Keratinocyte (primary cell): Measurements from ENCODE around the gene CPVL. TPM values are rescaled to one million over a fixed set of nuclear protein-coding genes. Genes with fewer than 3 reads are reported as not detected.

Source experiments
- DNase-seq: peaks from one replicate; pipeline ENCODE4 v3.0.0-alpha.2; 2011; ENCODE audit warnings: low read depth, missing footprints, low spot score
- FAIRE-seq: peaks from 2 replicates; lab custom pipeline; 2011; peaks lifted over from hg19 to GRCh38; lab: Jason Lieb, UNC
- H2AFZ ChIP-seq: 2 replicates; pipeline ENCODE4 v1.6.0; 2012; ENCODE audit warnings: low read length, control low read depth, inconsistent platforms; ENCODE audit not compliant: control insufficient read depth
- H3K27ac ChIP-seq: 2 replicates; pipeline ENCODE4 v1.5.1; 2011; ENCODE audit warnings: low read length; ENCODE audit not compliant: control insufficient read depth, insufficient read depth
- H3K27me3 ChIP-seq: 3 replicates; pipeline ENCODE4 v1.6.0; 2011; ENCODE audit warnings: low read length; ENCODE audit not compliant: control insufficient read depth, insufficient read depth; ENCODE audit errors: extremely low read depth
- H3K36me3 ChIP-seq, 2 experiments: 2 replicates in 1 of 2; 3 replicates in 1 of 2; pipeline ENCODE4 v1.5.1; 2011; ENCODE audit warnings: low read length in 2 of 2, mild to moderate bottlenecking in 1 of 2; ENCODE audit not compliant: control insufficient read depth in 2 of 2, insufficient read depth in 2 of 2; ENCODE audit errors: extremely low read depth in 1 of 2
- H3K4me1 ChIP-seq: 3 replicates; pipeline ENCODE4 v1.5.1; 2011; ENCODE audit warnings: low read length; ENCODE audit not compliant: control insufficient read depth, insufficient read depth; ENCODE audit errors: extremely low read depth
- H3K4me2 ChIP-seq: 3 replicates; pipeline ENCODE4 v1.6.0; 2011; ENCODE audit warnings: low read depth, low read length; ENCODE audit not compliant: control insufficient read depth, insufficient read depth; ENCODE audit errors: extremely low read depth
- H3K4me3 ChIP-seq, 3 experiments: fragments of 200-600 bp in 1 of 3; sonication (generic) in 1 of 3; 2 replicates in 2 of 3; 3 replicates in 1 of 3; pipeline ENCODE4 v1.5.1; 2011 to 2016; ENCODE audit warnings: low read length in 3 of 3, mild to moderate bottlenecking in 3 of 3, control low read depth in 2 of 3, inconsistent platforms in 1 of 3, low read depth in 1 of 3, mixed read lengths in 1 of 3, mixed run types in 1 of 3, moderate library complexity in 1 of 3; ENCODE audit not compliant: control insufficient read depth in 2 of 3, insufficient read depth in 2 of 3; ENCODE audit errors: extremely low read depth in 1 of 3
- H3K79me2 ChIP-seq: 2 replicates; pipeline ENCODE4 v1.6.0; 2012; ENCODE audit warnings: low read length; ENCODE audit not compliant: control insufficient read depth, insufficient read depth
- H3K9ac ChIP-seq: 3 replicates; pipeline ENCODE4 v1.6.0; 2011; ENCODE audit warnings: low read length; ENCODE audit not compliant: control insufficient read depth, insufficient read depth; ENCODE audit errors: extremely low read depth
- H3K9me1 ChIP-seq: 3 replicates; pipeline ENCODE4 v1.6.0; 2011; ENCODE audit warnings: low read length; ENCODE audit not compliant: control insufficient read depth, insufficient read depth; ENCODE audit errors: extremely low read depth
- H3K9me3 ChIP-seq: 2 replicates; pipeline ENCODE4 v1.5.1; 2012; ENCODE audit warnings: low read depth, low read length; ENCODE audit not compliant: control insufficient read depth
- H4K20me1 ChIP-seq: 3 replicates; pipeline ENCODE4 v1.6.0; 2011; ENCODE audit warnings: low read length; ENCODE audit not compliant: control insufficient read depth, insufficient read depth; ENCODE audit errors: extremely low read depth
- CTCF ChIP-seq, 3 experiments: IDR thresholded peaks in 1 of 3; conservative IDR thresholded peaks in 1 of 3; optimal IDR thresholded peaks in 1 of 3; 2 replicates in 2 of 3; 3 replicates in 1 of 3; pipeline versions ENCODE3 to v1.5.1; 2011; ENCODE audit warnings: low read length in 3 of 3, mild to moderate bottlenecking in 3 of 3, moderate library complexity in 2 of 3, control low read depth in 1 of 3, inconsistent platforms in 1 of 3; ENCODE audit not compliant: insufficient read depth in 2 of 3; ENCODE audit errors: extremely low read depth in 1 of 3
- EZH2 ChIP-seq: IDR thresholded peaks from one replicate; pipeline ENCODE4 v1.6.1; 2012; ENCODE audit warnings: inconsistent platforms, mild to moderate bottlenecking, low read length, moderate library complexity
- dilution Hi-C: fragments of 300-500 bp; cut with MboI; formaldehyde crosslinking; loops from one replicate; pipeline ENCODE4 v1.7.0; 2020; ENCODE audit warnings: low sequenced_read_pairs; ENCODE audit not compliant: extremely low pct_ligation_motif_present
- polyA plus RNA-seq, 5 experiments: library from polyadenylated mRNA; depleted of rRNA in 3 of 5; stranded (reverse) in 3 of 5; stranded (forward) in 1 of 5; unstranded in 1 of 5; fragments of >200 nt; gene quantifications; 1 replicate in 1 of 5; 2 replicates in 3 of 5; 3 replicates in 1 of 5; pipeline versions ENCODE4 v1.2.1 to v1.2.3, GENCODE V29; 2011 to 2012; ENCODE audit warnings: missing spikeins in 2 of 5, low read depth in 1 of 5, low replicate concordance in 1 of 5

CPVL gene
- polyA plus RNA-seq, 1 donor (not counting 4 experiments of a cell fraction or from before 2014, with no cell fraction given) = 9.8 TPM

GRCh38 chr7:29160080-29160479 is 13.7 kb upstream of the CPVL start:
- H3K9ac ChIP-seq = no peak overlapping the region
- DNase-seq = no peak
- H3K9me3 ChIP-seq = no peaks in the 10 kb centered on the region
- H3K36me3 ChIP-seq = no peaks in the 10 kb centered on the region
- H3K27me3 ChIP-seq = peaks cover 21% of the 10 kb centered on the region
- no peak for FAIRE-seq
- H3K79me2 ChIP-seq = no peaks in the 10 kb centered on the region
- H3K4me1 ChIP-seq = no peaks in the 10 kb centered on the region
- TF ChIP-seq EZH2 (no peak), CTCF (optimal IDR thresholded peaks at IDR 0.05 in 1 of 3, IDR thresholded peaks at IDR 0.05 in 1 of 3, conservative IDR thresholded peaks at IDR 0.05 in 1 of 3; ENCODE audit: extremely low read depth in 1 of 3, insufficient read depth in 2 of 3, low read length in 3 of 3) (no peak)
- no peak overlapping the region for H3K27ac ChIP-seq
- no peaks in the 10 kb centered on the region for H4K20me1 ChIP-seq
- no peak overlapping the region for H2AFZ ChIP-seq
- H3K9me1 ChIP-seq = no peaks in the 10 kb centered on the region
- no peak overlapping the region for H3K4me3 ChIP-seq
- dilution Hi-C loops = no loop called here
- no peak overlapping the region for H3K4me2 ChIP-seq

GRCh38 chr7:29158795-29159423 is 12.6 kb upstream of the CPVL start:
- Histone ChIP-seq H3K9me1 (no peaks in the 10 kb centered on the region), H3K27ac (no peak overlapping the region), H3K9ac (no peak overlapping the region), H3K79me2 (no peaks in the 10 kb centered on the region), H3K36me3 (no peaks in the 10 kb centered on the region), H3K9me3 (no peaks in the 10 kb centered on the region), H2AFZ (no peak overlapping the region), H4K20me1 (no peaks in the 10 kb centered on the region), H3K4me3 (no peak overlapping the region), H3K4me1 (no peaks in the 10 kb centered on the region), H3K27me3 (peaks cover 21% of the 10 kb centered on the region), H3K4me2 (no peak overlapping the region)
- TF ChIP-seq EZH2 (no peak), CTCF (optimal IDR thresholded peaks at IDR 0.05 in 1 of 3, IDR thresholded peaks at IDR 0.05 in 1 of 3, conservative IDR thresholded peaks at IDR 0.05 in 1 of 3; ENCODE audit: extremely low read depth in 1 of 3, insufficient read depth in 2 of 3, low read length in 3 of 3) (no peak)
- dilution Hi-C loops = no loop called here
- no peak for FAIRE-seq
- no peak for DNase-seq
